OCI-LY1 (cell line): ENCODE data around the gene PIP4P1.
"Not testable (repeated sequence)": the region's sequence is repeated elsewhere in the genome, so short reads cannot be mapped to it uniquely, and the experiment has no call there.

Experiments
- EZH2 ChIP-seq: fragments of 200-600 bp; sonication (generic), shearing (Covaris generic); IDR thresholded peaks from 2 replicates; pipeline ENCODE4 v1.8.0; 2017; ENCODE audit warnings: borderline replicate concordance, mixed run types, mild to moderate bottlenecking, antibody characterized with exemption, low read length, moderate library complexity, mixed read lengths
- TF ChIP-seq, protein P1 (sequence below): fragments of 200-600 bp; sonication (generic), shearing (Covaris generic); IDR thresholded peaks from 2 replicates; pipeline ENCODE4 v1.5.1; 2017; ENCODE audit warnings: mild to moderate bottlenecking, antibody characterized with exemption, low read length, moderate library complexity, mixed read lengths

GRCh38 chr14:20507537-20507936 lies 46.3 kb upstream of the PIP4P1 start:
- TF ChIP-seq, protein P1, sequence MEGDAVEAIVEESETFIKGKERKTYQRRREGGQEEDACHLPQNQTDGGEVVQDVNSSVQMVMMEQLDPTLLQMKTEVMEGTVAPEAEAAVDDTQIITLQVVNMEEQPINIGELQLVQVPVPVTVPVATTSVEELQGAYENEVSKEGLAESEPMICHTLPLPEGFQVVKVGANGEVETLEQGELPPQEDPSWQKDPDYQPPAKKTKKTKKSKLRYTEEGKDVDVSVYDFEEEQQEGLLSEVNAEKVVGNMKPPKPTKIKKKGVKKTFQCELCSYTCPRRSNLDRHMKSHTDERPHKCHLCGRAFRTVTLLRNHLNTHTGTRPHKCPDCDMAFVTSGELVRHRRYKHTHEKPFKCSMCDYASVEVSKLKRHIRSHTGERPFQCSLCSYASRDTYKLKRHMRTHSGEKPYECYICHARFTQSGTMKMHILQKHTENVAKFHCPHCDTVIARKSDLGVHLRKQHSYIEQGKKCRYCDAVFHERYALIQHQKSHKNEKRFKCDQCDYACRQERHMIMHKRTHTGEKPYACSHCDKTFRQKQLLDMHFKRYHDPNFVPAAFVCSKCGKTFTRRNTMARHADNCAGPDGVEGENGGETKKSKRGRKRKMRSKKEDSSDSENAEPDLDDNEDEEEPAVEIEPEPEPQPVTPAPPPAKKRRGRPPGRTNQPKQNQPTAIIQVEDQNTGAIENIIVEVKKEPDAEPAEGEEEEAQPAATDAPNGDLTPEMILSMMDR, result not testable (repeated sequence)
- TF ChIP-seq EZH2, result not testable (repeated sequence)
